ENCODE measurements around the gene ATP11B.
A peak's percentile ranks its signal among the peaks of the same experiment; 100 is the strongest.

The ATP11B gene

DNA sequence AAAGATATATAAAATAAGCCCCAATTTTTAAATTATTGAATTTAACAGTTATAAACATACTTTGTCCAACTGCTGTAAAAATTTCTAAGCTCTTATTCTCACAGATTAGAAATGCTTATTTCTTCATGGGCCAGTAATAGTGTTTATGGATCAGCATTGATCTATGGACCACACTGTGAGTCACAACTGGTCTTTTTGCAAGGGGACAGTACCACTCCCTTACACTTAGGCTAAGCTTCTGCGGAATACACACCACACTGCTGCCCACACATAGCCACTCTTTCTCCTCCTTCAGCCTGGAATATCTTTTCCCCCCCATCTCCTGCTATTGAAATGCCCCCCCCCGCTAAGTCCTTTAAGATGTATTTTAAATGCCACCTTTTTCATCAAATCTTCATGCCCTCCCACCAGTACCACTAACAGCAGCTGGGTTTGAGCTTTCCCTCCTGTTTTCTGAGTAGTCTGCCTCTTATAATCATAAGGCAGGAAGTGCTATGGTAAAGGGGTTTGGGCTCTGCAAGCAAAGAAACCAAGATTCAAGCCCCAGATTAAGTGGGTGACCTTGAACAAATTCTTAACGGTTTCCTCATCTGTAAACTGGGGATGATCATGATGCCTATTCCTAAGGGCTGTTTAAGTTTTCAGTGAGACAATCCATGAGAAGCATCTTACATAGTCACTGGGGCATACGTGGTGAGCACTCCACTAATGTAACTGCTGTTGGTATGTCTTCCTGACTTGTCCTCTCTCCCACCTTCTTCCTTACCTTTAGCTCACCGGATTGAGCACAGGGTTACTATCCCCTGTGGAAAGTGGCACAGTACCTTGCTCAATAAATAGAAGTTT is 117.9 kb downstream of the ATP11B start:
- no peak for DNase-seq (ENCODE audit: low spot score)

DNA sequence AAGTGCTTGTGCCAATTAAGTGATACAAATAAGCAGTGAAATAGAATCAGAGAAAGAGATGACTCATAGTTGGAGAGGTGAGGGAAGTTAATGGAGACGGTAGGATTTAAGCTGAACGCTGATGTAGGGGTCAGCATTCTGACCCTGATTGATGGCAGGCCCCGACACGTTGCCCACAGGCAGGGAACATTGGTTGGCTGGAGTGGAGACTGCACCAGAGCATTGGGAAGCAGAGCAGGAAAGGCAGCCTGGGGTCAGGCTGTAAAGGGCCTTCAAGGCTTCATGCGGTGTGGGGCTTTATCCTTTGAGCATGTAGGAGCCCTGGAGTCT is 118.4 kb downstream of the ATP11B start:
- DNase-seq (ENCODE audit: low spot score) = no peak

DNA sequence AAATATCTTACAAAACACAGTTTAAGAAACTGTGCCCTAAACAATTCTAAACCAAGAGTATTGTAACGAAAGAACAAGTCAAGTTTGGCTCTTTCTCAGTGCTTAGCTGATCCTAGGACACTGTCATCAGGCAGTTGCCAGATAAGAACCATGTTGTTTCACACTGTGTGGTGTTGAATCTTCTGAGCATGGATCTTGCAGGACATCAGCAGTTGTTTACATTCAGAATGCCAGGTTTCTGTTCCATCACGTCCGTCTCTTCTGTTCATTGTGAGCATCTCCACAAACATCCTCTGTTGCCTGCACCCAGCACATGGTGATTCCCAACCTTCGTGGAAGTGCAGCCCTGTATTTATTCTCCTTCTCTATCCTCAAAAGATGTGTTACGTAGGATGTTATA is 119.2 kb downstream of the ATP11B start:
- no peak for DNase-seq (ENCODE audit: low spot score)

DNA sequence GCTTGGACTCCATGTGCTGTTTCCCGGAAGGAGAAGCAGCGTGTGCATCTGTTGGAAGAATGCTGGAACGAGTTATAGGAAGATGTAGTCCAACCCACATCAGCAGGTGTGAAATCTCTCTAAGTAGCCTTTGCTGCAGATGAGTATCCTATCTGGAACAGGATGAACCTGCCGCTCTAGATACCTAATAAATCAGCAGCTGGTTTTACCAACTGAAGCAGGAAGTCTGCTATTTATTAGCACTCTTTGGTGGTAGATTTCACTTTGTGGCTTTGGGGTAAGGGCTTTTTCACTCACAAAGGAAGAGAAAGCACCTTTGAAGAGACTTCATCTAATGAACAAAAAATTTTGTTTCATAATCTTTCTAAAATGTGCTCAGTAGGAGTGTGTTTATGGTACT is 120.6 kb downstream of the ATP11B start:
- DNase-seq (ENCODE audit: low spot score) = no peak

DNA sequence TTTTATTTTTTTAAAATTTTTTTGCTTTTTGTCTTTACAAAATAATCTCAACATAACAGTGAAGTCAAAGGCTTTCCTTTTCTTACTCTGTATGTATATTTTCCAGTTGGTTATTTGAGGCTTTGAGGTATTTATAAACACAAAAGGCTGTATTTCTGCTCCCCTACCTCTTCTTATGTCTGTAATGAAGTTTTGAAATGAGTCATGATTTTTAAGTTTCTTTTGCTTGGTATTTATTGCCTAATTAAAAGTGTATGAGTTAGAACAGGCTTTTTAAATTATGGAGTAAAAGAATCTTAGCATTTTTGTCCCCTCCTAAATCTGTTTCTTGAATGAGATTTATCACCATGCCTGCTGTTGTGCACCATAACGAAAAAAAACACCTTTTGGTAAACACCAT is 121.0 kb downstream of the ATP11B start:
- DNase-seq (ENCODE audit: low spot score) = no peak

DNA sequence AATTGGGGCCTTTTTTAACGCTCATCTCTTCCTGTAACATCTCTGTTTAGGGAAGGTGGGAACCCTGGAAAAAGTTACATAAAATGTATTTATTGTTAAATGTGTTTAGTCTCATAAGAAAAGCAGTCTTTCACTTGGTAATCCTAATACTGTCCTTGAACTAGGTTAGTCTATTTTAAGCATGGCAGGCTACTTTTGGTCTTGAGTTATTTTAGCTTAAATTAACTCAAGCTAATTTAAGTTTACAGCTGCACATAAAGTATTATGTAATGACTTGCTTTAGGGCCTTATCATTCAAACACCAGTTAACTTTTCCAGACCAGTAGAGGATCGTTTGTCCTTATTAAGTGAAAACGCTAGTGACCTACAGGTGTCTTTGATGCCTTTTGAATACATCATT is 123.8 kb downstream of the ATP11B start:
- DNase-seq (ENCODE audit: low spot score) = no peak

DNA sequence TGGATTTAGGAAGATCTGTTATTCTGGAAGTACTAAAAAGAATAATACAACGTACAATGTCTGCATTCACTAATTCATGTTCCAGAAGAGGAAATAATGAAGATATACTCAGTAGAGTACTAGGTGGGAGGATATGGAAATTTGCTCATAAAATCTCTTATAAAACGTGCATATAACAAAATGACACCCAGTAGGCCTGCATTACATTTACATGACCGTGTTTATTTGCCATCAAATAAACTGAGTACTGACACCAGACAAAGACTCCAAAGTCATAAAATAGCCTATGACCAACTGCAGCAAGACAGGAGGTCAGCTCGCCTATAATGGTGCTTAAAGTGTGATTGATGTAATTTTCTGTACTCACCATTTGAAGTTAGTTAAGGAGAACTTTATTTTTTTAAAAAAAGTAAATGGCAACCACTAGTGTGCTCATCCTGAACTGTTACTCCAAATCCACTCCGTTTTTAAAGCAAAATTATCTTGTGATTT is 126.6 kb downstream of the ATP11B start:
- no peak for DNase-seq (ENCODE audit: low spot score)

DNA sequence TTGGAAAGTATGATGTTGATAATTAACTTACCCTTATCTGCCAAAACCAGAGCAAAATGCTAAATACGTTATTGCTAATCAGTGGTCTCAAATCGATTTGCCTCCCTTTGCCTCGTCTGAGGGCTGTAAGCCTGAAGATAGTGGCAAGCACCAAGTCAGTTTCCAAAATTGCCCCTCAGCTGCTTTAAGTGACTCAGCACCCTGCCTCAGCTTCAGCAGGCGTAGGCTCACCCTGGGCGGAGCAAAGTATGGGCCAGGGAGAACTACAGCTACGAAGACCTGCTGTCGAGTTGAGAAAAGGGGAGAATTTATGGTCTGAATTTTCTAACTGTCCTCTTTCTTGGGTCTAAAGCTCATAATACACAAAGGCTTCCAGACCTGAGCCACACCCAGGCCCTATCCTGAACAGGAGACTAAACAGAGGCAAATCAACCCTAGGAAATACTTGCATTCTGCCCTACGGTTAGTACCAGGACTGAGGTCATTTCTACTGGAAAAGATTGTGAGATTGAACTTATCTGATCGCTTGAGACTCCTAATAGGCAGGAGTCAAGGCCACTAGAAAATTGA is 127.3 kb downstream of the ATP11B start:
- DNase-seq (ENCODE audit: low spot score) = peak; percentile 5

DNA sequence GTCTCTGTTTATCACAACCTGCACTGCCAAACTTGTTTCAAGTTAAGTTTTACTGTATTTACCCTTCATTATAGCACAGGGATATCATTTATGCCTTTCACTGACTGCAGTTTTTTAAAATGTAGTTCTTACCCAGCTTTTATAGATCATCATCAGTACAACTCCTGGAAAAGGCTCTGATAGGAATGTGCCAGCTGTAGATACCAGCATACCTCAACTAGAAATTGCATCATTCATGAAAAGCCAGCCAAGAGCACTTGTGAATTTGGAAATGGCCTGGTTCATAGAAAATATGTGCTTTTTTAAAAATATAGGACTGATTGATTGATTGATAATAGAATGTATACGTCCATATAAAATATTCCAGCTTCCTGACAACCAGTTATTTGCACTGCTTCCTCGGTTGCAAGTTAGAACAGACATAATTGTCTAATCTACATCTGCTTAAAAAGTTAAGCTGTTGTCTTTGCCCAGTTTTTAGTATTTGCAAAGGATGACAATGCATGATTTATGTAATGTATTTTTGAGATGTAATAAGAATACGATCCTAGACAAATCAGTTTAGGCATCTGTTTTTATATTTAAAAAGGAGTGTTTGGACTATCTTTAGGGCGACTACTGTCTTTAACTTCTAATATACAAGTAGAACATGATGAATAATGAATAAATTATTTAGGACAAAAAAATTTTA is 128.5 kb downstream of the ATP11B start:
- DNase-seq (ENCODE audit: low spot score) = no peak

DNA sequence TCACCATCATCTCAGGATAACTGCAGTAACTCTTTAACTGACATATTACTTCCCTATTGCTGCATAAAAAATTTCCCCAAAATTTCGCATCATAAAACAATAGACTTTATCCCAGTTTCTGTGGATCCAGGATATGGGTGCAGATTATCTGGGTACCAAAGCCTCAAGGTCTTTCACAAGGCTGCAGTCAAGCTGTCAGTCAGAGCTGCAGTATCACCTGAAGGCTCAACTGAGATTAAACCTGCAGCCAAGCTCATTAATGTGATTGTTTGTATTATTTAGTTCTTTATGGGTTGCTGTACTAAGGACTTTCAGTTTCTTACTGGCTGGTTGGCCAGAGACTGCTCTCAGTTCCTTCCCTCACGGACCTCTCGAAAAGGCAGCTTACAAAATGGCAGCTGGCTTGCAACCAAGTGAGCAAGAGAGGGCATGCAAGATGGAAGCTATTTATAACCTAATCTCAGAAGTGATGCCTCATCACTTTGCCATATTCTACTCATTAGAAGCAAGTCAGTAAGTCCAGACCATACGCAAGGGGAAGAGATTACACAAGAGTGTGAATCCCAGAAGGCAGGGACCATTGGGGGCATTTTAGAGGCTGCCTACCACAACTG is 132.1 kb downstream of the ATP11B start:
- no peak for DNase-seq (ENCODE audit: low spot score)

DNA sequence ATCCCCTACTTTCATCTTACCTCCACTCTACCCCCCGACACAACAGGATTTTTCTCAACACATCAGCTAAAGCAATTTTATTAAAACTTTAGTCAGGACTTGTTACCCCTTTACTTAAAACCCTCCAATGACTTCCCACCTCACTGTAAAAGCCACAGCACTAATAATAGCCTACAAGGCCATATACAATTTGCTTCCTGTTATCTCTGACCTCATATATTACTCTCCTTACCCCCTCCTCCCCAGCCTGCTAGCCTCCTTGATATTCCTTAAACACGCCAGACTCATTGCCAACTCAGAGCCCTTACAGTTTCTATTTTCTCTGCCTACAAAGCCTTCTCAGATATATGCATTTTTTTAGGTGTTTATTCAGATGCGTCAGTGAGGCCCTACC is 132.6 kb downstream of the ATP11B start:
- no peak for DNase-seq (ENCODE audit: low spot score)

DNA sequence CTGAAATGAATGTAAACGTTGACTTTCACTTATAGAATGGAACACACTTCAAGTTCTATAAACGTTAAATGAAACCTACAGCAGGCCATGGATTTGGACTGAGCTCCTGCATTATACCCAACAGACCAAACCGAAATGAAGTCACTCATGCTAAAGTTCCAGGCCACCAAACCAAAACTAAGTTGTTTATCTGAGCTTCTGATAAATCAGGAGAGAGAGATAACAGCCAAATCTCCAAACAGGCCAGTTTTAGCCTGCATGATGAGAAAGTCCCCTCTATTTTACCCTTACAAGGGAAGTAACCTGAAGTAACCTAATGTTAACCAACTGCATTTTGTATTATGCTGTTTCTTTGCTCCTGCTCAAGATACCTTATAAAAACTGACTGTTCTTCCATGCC is 142.5 kb downstream of the ATP11B start:
- no peak for DNase-seq (ENCODE audit: low spot score)

DNA sequence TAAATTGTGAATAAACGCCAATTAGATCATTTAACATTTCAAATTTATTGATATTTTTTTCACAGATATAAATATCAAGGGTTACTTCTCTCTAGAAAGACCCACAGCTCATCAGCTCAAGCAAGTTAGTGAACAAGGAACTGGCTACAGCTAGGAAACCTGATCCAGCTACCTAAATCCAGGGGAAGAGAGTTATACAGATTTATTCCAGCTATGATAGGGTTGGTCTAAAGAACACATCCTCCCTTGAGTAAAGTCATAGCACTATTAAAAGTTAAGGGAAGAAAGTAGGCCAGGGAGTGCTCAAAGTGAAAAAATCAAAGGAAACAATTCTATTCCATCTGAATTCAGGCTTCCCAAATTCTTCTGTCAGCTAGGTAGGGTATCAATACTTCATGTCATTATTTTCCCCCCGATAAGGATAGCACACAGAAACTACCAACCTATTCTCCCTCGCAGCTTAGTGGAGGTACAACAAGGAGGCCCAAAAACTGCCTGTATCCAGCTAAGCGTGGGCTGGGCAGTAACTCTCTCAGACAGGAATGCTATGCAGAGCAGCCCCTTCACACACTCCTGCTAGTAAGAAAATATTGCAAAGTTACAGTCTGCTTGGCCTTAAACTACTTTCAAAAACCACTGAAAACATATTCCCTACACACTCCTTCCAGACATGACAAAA is 143.1 kb downstream of the ATP11B start:
- DNase-seq (ENCODE audit: low spot score) = no peak

DNA sequence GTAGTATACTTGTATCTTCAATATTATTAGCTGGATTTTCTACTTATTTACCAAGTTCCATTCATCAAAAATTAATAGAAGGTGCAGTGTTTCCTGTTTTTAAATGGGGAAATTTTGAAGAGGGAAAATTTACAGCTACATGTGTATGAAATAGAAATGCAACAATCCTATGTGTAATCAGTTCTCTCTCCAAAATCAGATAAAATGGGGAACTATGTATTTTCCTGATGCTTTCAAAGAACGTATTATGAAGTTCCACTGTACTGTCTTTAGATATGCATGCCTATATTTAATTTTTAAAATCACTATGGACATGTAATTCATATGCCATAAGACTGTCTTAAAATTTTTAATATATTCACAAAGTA is 143.6 kb downstream of the ATP11B start:
- no peak for DNase-seq (ENCODE audit: low spot score)

DNA sequence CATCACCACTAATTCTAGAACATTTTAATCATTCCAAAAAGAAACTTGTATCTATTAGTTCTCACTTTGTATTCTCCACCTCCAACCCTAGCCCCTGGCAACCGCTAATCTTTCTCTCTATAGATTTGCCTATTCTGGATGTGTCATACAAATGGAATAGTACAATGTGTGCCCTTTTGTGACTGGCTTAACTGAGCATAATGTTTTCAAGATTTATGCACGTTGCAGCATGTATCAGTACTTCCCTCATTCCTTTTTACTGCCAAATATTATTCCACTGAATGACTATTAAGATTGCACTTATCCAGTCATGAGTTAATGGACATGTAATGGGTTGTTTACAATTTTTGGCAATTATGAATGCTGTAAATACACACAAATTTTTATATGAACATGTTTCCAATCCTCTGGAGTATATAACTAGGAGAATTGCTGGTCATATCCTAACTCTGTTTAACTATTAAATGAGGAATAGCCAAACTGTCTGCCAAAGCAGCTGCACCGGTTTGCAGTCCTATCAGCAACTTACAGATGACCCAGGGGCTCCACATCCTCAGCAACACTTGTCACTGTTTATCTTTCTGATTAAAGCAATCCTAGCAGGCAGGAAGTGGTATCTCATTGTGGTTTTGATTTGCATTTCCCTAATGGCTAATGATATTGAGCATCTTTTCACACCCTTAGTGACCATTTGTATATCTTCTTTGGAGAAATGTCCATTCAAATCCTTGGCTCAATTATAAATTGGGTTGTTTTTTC is 144.2 kb downstream of the ATP11B start:
- no peak for DNase-seq (ENCODE audit: low spot score)

DNA sequence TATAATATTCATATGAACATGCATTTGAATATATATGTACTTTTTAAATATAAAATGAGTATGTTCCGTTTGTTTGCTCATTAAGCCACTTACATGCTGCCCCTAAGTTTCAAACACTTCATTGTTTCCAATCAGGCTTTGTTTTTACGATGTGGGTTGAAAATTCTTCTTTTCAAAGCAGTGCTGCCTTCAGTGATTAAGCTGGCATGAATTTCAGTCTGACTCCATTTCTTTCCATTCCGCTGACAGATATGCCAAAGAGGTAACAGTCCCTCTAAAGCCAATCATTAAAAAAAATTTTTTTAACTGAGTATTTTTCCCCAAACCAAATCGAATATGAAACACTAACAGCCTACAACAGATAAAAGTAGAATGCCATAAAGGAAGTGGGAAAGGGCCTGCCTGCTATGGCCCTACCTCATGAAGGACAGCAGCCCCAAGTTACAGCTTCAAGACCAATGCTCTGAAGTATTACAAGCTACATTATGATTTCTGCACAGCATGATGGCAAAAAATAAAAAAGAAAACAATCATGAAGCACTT is 147.0 kb downstream of the ATP11B start:
- DNase-seq (ENCODE audit: low spot score) = no peak

DNA sequence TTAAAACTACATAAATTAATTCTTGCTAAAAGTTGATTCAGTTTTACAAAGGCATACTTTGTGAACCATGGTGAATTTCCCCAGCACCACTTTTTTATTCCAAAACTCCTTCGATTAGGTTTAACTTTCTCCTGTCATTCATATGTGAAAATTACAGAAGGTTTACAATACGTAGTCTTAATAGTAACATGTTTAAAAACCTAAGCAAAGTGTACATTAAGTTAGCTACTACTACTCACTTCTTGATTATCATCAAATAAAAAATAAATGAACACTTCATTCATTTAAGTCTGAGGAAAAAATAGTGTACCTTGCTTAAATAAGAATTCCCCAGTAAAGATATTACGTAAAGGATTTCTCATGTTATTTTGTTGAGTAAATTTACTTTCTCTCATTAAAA is 148.4 kb downstream of the ATP11B start:
- DNase-seq (ENCODE audit: low spot score) = no peak

DNA sequence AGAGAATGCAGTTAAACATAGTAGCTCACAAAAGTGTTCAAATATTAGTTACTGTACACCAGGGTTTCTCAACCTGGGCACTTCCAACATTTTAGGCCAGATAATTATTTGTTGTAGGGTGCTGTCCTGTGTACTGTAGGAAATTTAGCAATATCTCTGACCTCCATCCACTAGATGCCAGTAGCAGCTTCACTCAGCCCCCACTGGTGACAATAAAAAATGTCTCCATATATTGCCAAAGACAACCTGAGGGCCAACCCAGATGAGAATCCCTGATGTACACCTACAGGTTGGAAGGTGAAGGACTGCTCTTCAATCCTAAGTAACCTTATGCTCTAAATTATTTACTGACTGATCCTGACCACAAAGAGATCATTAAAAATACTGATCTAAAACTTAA is 154.6 kb downstream of the ATP11B start:
- peak; percentile 17 for DNase-seq (ENCODE audit: low spot score)

DNA sequence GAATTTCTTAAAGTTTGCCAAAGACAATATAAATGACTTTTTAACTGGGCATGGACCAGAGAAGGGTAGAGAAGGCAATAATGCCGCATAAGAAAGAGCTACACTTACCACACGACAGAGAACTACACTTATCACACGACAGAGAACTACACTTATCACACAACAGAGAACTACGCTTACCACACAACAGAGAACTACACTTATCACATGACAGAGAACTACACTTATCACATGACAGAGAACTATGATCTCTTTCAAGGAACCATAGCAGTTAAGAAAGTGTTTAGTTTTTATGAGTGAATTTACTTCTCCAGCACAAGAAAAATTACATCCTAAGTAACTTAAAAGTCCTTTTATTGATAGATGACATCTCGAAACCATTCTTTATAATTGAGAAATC is 155.0 kb downstream of the ATP11B start:
- DNase-seq (ENCODE audit: low spot score) = no peak

DNA sequence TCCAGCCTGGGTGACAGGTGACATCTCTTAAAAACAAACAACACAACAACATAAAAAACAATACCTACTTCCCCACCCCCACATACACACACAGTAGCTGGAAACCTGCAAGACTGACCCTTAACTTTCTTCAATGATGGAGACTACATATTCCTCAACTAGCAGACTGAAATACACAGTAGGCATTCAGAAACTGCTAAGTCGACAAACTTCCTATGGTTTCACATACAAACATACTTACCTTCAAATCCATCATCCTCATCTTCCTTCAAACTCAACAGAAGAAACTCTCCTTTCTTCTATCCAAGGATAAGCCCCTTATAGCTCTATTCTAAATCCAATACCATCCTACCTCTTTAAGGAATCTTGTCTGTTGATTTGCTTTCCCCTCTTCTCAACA is 156.4 kb downstream of the ATP11B start:
- no peak for DNase-seq (ENCODE audit: low spot score)

DNA sequence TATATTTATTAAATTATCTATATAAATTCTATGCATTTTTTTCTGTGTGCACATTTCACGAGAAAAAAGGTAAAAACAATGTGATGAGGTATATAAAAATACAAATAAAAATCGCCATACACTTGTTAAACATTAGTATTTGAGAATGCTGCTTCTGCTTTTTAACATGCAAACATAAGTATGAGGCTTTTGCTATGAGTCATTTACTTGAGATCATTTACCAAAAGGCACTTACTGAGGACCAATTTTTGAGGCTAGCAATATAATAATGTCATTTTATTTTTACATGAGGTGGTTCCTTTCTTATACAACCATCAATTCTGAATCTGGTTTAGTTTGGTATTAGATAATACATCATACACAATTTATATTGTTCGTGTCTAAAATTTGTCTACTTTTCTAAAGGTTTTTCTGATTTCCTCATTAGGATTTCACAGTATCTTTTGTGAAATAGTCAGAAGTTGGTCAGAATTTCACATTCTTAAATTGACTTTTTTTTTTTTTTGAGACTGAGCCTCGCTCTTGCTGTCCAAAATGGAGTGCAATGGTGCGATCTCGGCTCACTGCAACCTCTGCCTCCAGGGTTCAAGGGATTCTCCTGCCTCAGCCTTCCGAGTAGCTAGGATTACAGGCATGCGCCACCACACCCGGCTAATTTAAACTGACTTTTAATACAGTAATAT is 161.4 kb downstream of the ATP11B start:
- DNase-seq (ENCODE audit: low spot score) = no peak
